AG04450 (cell line): ENCODE results near the gene HRH1. TPM values are rescaled to one million over a fixed set of nuclear protein-coding genes. Genes with fewer than 3 reads are reported as not detected.

Experiments used
- CTCF ChIA-PET: fragments of 300-600, 350-600 bp; formaldehyde crosslinking; extraction: SDS; loops from one replicate; lab custom pipeline; 2022; ENCODE audit warnings: antibody characterized with exemption, inconsistent platforms; lab: Charles Lee
- POLR2A ChIA-PET: fragments of 350-600 bp; formaldehyde crosslinking; extraction: SDS; loops from one replicate; lab custom pipeline; 2021; ENCODE audit warnings: antibody characterized with exemption, inconsistent platforms; lab: Yijun Ruan, JAX
- DNase-seq: peaks from one replicate; pipeline ENCODE4 v3.0.0-alpha.2; 2011; ENCODE audit warnings: low read depth, low spot score
- H3K27ac ChIP-seq: one replicate; pipeline ENCODE4 v1.5.1; 2012; ENCODE audit warnings: low read depth, low read length, control low read depth
- H3K27me3 ChIP-seq: one replicate; pipeline ENCODE4 v1.6.0; 2012; ENCODE audit warnings: low read length; ENCODE audit not compliant: control insufficient read depth, insufficient read depth
- H3K4me3 ChIP-seq: 2 replicates; pipeline ENCODE4 v1.5.1; 2011; ENCODE audit warnings: mild to moderate bottlenecking, low read depth, low read length, control low read depth
- H3K9me3 ChIP-seq: 2 replicates; pipeline ENCODE4 v1.5.1; 2012; ENCODE audit warnings: low read length; ENCODE audit not compliant: control insufficient read depth, insufficient read depth
- polyA plus RNA-seq: library from polyadenylated mRNA; depleted of rRNA; stranded (reverse); fragments of >200 nt; gene quantifications from 2 replicates; pipeline ENCODE4 v1.2.3, GENCODE V29; 2011
- TF ChIP-seq, protein P1 (sequence below): IDR thresholded peaks from 2 replicates; pipeline ENCODE4 v1.5.1; 2011; ENCODE audit warnings: low read depth, low read length, control low read depth, inconsistent platforms

HRH1 gene
- polyA plus RNA-seq, 1 experiment = 25.4 TPM

DNA sequence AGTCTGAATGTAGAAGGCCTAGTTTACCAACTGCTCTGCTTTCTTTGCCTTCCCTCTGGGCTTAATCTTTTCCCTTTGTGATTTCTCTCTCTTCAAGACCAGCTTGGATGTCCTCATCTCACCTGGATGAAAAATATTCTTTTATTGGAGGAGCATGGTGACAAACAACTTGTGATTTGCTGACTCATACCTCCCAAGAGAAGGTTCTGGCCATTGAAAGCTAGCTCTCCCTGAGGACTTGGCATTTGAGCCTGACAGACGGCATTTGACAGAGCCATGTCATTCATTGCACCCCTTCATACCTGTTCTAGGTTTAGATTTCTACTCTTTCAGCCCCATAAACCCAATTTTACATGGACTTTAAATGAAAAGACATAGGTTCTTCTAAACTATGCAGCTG, 151.2 kb downstream of the HRH1 start:
- no peaks in the 10 kb centered on the region for H3K9me3 ChIP-seq
- no peak overlapping the region for H3K27ac ChIP-seq
- POLR2A ChIA-PET = no interaction called here
- DNase-seq = no peak
- TF ChIP-seq, protein P1, sequence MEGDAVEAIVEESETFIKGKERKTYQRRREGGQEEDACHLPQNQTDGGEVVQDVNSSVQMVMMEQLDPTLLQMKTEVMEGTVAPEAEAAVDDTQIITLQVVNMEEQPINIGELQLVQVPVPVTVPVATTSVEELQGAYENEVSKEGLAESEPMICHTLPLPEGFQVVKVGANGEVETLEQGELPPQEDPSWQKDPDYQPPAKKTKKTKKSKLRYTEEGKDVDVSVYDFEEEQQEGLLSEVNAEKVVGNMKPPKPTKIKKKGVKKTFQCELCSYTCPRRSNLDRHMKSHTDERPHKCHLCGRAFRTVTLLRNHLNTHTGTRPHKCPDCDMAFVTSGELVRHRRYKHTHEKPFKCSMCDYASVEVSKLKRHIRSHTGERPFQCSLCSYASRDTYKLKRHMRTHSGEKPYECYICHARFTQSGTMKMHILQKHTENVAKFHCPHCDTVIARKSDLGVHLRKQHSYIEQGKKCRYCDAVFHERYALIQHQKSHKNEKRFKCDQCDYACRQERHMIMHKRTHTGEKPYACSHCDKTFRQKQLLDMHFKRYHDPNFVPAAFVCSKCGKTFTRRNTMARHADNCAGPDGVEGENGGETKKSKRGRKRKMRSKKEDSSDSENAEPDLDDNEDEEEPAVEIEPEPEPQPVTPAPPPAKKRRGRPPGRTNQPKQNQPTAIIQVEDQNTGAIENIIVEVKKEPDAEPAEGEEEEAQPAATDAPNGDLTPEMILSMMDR = no peak
- H3K4me3 ChIP-seq = no peak overlapping the region
- H3K27me3 ChIP-seq = no peaks in the 10 kb centered on the region
- CTCF ChIA-PET = interaction anchor here (0.7 to 2.1 kb wide), 2 partner anchors 30 to 245 kb away, joined by 3 to 8 read pairs; no protein-coding TSS in a partner anchor

GRCh38 chr3:11306817-11307589, 152.7 kb downstream of the HRH1 start:
- Histone ChIP-seq H3K27me3 (no peaks in the 10 kb centered on the region), H3K4me3 (no peak overlapping the region), H3K27ac (no peak overlapping the region), H3K9me3 (no peaks in the 10 kb centered on the region)
- CTCF ChIA-PET = interaction anchor here (1.0 to 2.1 kb wide), 3 partner anchors 28 to 247 kb away, joined by 4 to 8 read pairs (median 5); no protein-coding TSS in a partner anchor
- no peak for DNase-seq
- POLR2A ChIA-PET = no interaction called here
- TF ChIP-seq, protein P1 = no peak

GRCh38 chr3:11307830-11308432, 153.6 kb downstream of the HRH1 start:
- DNase-seq = no peak
- TF ChIP-seq, protein P1 = no peak
- H3K9me3 ChIP-seq = no peaks in the 10 kb centered on the region
- CTCF ChIA-PET = no interaction called here
- no peak overlapping the region for H3K4me3 ChIP-seq
- H3K27ac ChIP-seq = no peak overlapping the region
- POLR2A ChIA-PET = no interaction called here
- H3K27me3 ChIP-seq = no peaks in the 10 kb centered on the region

- no peak for DNase-seq
- no peak overlapping the region for H3K4me3 ChIP-seq
- ChIA-PET CTCF (interaction anchor here (0.6 to 3.1 kb wide), 2 partner anchors 24 to 90 kb away, joined by 3 to 21 read pairs; no protein-coding TSS in a partner anchor), POLR2A (no interaction called here)
- no peak overlapping the region for H3K27ac ChIP-seq
- TF ChIP-seq, protein P1 = no peak
- no peaks in the 10 kb centered on the region for H3K9me3 ChIP-seq
- H3K27me3 ChIP-seq = no peaks in the 10 kb centered on the region
Observed at GRCh38 chr3:11310258-11310657, 156.0 kb downstream of the HRH1 start.

- Histone ChIP-seq H3K4me3 (no peak overlapping the region), H3K9me3 (no peaks in the 10 kb centered on the region), H3K27me3 (no peaks in the 10 kb centered on the region), H3K27ac (no peak overlapping the region)
- DNase-seq = no peak
- TF ChIP-seq, protein P1 = no peak
- ChIA-PET POLR2A (no interaction called here), CTCF (interaction anchor here (1.7 to 3.1 kb wide), 2 partner anchors 23 to 252 kb away, joined by 7 to 21 read pairs; no protein-coding TSS in a partner anchor)
Observed at GRCh38 chr3:11312166-11312565, 157.9 kb downstream of the HRH1 start.
